ENCODE measurements around the gene SERPINI1.

SERPINI1 gene

GRCh38 chr3:167844528-167844927, 109.0 kb downstream of the SERPINI1 start:
- Histone ChIP-seq H3K36me3 (ENCODE audit: insufficient read depth, insufficient read length, low read length) (no peaks in the 10 kb centered on the region), H3K27me3 (ENCODE audit: insufficient read depth, insufficient read length) (no peaks in the 10 kb centered on the region), H3K4me1 (ENCODE audit: insufficient read depth, insufficient read length) (no peaks in the 10 kb centered on the region), H3K9me3 (ENCODE audit: insufficient read depth, low read length) (no peaks in the 10 kb centered on the region), H3K9ac (ENCODE audit: insufficient read length, low read depth) (no peak overlapping the region), H3K4me3 (ENCODE audit: insufficient read length, low read depth) (no peak overlapping the region)
- TF ChIP-seq SUZ12 (IDR thresholded peaks at IDR 0.05; ENCODE audit: extremely low read depth, insufficient read depth, insufficient read length), result no peak
- no peak for TF ChIP-seq ZNF274 (IDR thresholded peaks at IDR 0.05; ENCODE audit: low read depth, low read length)
- TF ChIP-seq YY1 (IDR thresholded peaks at IDR 0.05; ENCODE audit: insufficient read depth, insufficient read length), result no peak
- DNase-seq (ENCODE audit: low read depth, low spot score), result no peak

GRCh38 chr3:167851171-167851570, 115.7 kb downstream of the SERPINI1 start:
- H3K9me3 ChIP-seq (ENCODE audit: insufficient read depth, low read length), result no peaks in the 10 kb centered on the region
- no peaks in the 10 kb centered on the region for H3K4me1 ChIP-seq (ENCODE audit: insufficient read depth, insufficient read length)
- no peaks in the 10 kb centered on the region for H3K27me3 ChIP-seq (ENCODE audit: insufficient read depth, insufficient read length)
- no peak for DNase-seq (ENCODE audit: low read depth, low spot score)
- no peak overlapping the region for H3K9ac ChIP-seq (ENCODE audit: insufficient read length, low read depth)
- no peak overlapping the region for H3K4me3 ChIP-seq (ENCODE audit: insufficient read length, low read depth)
- TF ChIP-seq SUZ12 (IDR thresholded peaks at IDR 0.05; ENCODE audit: extremely low read depth, insufficient read depth, insufficient read length), result no peak
- TF ChIP-seq YY1 (IDR thresholded peaks at IDR 0.05; ENCODE audit: insufficient read depth, insufficient read length), result no peak
- TF ChIP-seq ZNF274 (IDR thresholded peaks at IDR 0.05; ENCODE audit: low read depth, low read length), result no peak
- H3K36me3 ChIP-seq (ENCODE audit: insufficient read depth, insufficient read length, low read length), result no peaks in the 10 kb centered on the region

GRCh38 chr3:167851749-167852148, 116.2 kb downstream of the SERPINI1 start:
- no peak for DNase-seq (ENCODE audit: low read depth, low spot score)
- Histone ChIP-seq H3K36me3 (ENCODE audit: insufficient read depth, insufficient read length, low read length) (no peaks in the 10 kb centered on the region), H3K9ac (ENCODE audit: insufficient read length, low read depth) (no peak overlapping the region), H3K9me3 (ENCODE audit: insufficient read depth, low read length) (no peaks in the 10 kb centered on the region), H3K4me3 (ENCODE audit: insufficient read length, low read depth) (no peak overlapping the region), H3K4me1 (ENCODE audit: insufficient read depth, insufficient read length) (no peaks in the 10 kb centered on the region), H3K27me3 (ENCODE audit: insufficient read depth, insufficient read length) (no peaks in the 10 kb centered on the region)
- TF ChIP-seq SUZ12 (IDR thresholded peaks at IDR 0.05; ENCODE audit: extremely low read depth, insufficient read depth, insufficient read length) (no peak), ZNF274 (IDR thresholded peaks at IDR 0.05; ENCODE audit: low read depth, low read length) (no peak), YY1 (IDR thresholded peaks at IDR 0.05; ENCODE audit: insufficient read depth, insufficient read length) (no peak)

GRCh38 chr3:167852216-167852615, 116.7 kb downstream of the SERPINI1 start:
- DNase-seq (ENCODE audit: low read depth, low spot score), result no peak
- no peaks in the 10 kb centered on the region for H3K27me3 ChIP-seq (ENCODE audit: insufficient read depth, insufficient read length)
- H3K4me3 ChIP-seq (ENCODE audit: insufficient read length, low read depth), result no peak overlapping the region
- TF ChIP-seq SUZ12 (IDR thresholded peaks at IDR 0.05; ENCODE audit: extremely low read depth, insufficient read depth, insufficient read length), result no peak
- TF ChIP-seq YY1 (IDR thresholded peaks at IDR 0.05; ENCODE audit: insufficient read depth, insufficient read length), result no peak
- TF ChIP-seq ZNF274 (IDR thresholded peaks at IDR 0.05; ENCODE audit: low read depth, low read length), result no peak
- no peaks in the 10 kb centered on the region for H3K9me3 ChIP-seq (ENCODE audit: insufficient read depth, low read length)
- H3K4me1 ChIP-seq (ENCODE audit: insufficient read depth, insufficient read length), result no peaks in the 10 kb centered on the region
- H3K36me3 ChIP-seq (ENCODE audit: insufficient read depth, insufficient read length, low read length), result no peaks in the 10 kb centered on the region
- no peak overlapping the region for H3K9ac ChIP-seq (ENCODE audit: insufficient read length, low read depth)

- no peak for TF ChIP-seq SUZ12 (IDR thresholded peaks at IDR 0.05; ENCODE audit: extremely low read depth, insufficient read depth, insufficient read length)
- TF ChIP-seq ZNF274 (IDR thresholded peaks at IDR 0.05; ENCODE audit: low read depth, low read length), result no peak
- no peak for TF ChIP-seq YY1 (IDR thresholded peaks at IDR 0.05; ENCODE audit: insufficient read depth, insufficient read length)
- H3K4me1 ChIP-seq (ENCODE audit: insufficient read depth, insufficient read length), result no peaks in the 10 kb centered on the region
- H3K36me3 ChIP-seq (ENCODE audit: insufficient read depth, insufficient read length, low read length), result no peaks in the 10 kb centered on the region
- H3K9ac ChIP-seq (ENCODE audit: insufficient read length, low read depth), result no peak overlapping the region
- no peak for DNase-seq (ENCODE audit: low read depth, low spot score)
- H3K9me3 ChIP-seq (ENCODE audit: insufficient read depth, low read length), result no peaks in the 10 kb centered on the region
- H3K4me3 ChIP-seq (ENCODE audit: insufficient read length, low read depth), result no peak overlapping the region
- no peaks in the 10 kb centered on the region for H3K27me3 ChIP-seq (ENCODE audit: insufficient read depth, insufficient read length)
Measured at GRCh38 chr3:167854063-167854462, 118.5 kb downstream of the SERPINI1 start.

- H3K36me3 ChIP-seq (ENCODE audit: insufficient read depth, insufficient read length, low read length), result no peaks in the 10 kb centered on the region
- no peak overlapping the region for H3K9ac ChIP-seq (ENCODE audit: insufficient read length, low read depth)
- no peaks in the 10 kb centered on the region for H3K27me3 ChIP-seq (ENCODE audit: insufficient read depth, insufficient read length)
- no peaks in the 10 kb centered on the region for H3K4me1 ChIP-seq (ENCODE audit: insufficient read depth, insufficient read length)
- TF ChIP-seq SUZ12 (IDR thresholded peaks at IDR 0.05; ENCODE audit: extremely low read depth, insufficient read depth, insufficient read length) (no peak), YY1 (IDR thresholded peaks at IDR 0.05; ENCODE audit: insufficient read depth, insufficient read length) (no peak), ZNF274 (IDR thresholded peaks at IDR 0.05; ENCODE audit: low read depth, low read length) (no peak)
- no peak for DNase-seq (ENCODE audit: low read depth, low spot score)
- no peak overlapping the region for H3K4me3 ChIP-seq (ENCODE audit: insufficient read length, low read depth)
- H3K9me3 ChIP-seq (ENCODE audit: insufficient read depth, low read length), result no peaks in the 10 kb centered on the region
Measured at GRCh38 chr3:167854846-167855245, 119.3 kb downstream of the SERPINI1 start.

- no peak for DNase-seq (ENCODE audit: low read depth, low spot score)
- Histone ChIP-seq H3K9ac (ENCODE audit: insufficient read length, low read depth) (no peak overlapping the region), H3K36me3 (ENCODE audit: insufficient read depth, insufficient read length, low read length) (no peaks in the 10 kb centered on the region), H3K9me3 (ENCODE audit: insufficient read depth, low read length) (no peaks in the 10 kb centered on the region), H3K4me3 (ENCODE audit: insufficient read length, low read depth) (no peak overlapping the region), H3K4me1 (ENCODE audit: insufficient read depth, insufficient read length) (no peaks in the 10 kb centered on the region), H3K27me3 (ENCODE audit: insufficient read depth, insufficient read length) (no peaks in the 10 kb centered on the region)
- TF ChIP-seq SUZ12 (IDR thresholded peaks at IDR 0.05; ENCODE audit: extremely low read depth, insufficient read depth, insufficient read length), result no peak
- TF ChIP-seq ZNF274 (IDR thresholded peaks at IDR 0.05; ENCODE audit: low read depth, low read length), result no peak
- TF ChIP-seq YY1 (IDR thresholded peaks at IDR 0.05; ENCODE audit: insufficient read depth, insufficient read length), result no peak
Measured at GRCh38 chr3:167855306-167855705, 119.8 kb downstream of the SERPINI1 start.
